HCEC 1CT (cell line): ENCODE data around the gene USP9Y.
A peak's percentile ranks its signal among the peaks of the same experiment; 100 is the strongest.
"Not testable (repeated sequence)": the region's sequence is repeated elsewhere in the genome, so short reads cannot be mapped to it uniquely, and the experiment has no call there.

Source experiments
- DNase-seq: peaks from one replicate; pipeline ENCODE4 v3.0.0-alpha.2; 2017

The USP9Y gene, protein sequence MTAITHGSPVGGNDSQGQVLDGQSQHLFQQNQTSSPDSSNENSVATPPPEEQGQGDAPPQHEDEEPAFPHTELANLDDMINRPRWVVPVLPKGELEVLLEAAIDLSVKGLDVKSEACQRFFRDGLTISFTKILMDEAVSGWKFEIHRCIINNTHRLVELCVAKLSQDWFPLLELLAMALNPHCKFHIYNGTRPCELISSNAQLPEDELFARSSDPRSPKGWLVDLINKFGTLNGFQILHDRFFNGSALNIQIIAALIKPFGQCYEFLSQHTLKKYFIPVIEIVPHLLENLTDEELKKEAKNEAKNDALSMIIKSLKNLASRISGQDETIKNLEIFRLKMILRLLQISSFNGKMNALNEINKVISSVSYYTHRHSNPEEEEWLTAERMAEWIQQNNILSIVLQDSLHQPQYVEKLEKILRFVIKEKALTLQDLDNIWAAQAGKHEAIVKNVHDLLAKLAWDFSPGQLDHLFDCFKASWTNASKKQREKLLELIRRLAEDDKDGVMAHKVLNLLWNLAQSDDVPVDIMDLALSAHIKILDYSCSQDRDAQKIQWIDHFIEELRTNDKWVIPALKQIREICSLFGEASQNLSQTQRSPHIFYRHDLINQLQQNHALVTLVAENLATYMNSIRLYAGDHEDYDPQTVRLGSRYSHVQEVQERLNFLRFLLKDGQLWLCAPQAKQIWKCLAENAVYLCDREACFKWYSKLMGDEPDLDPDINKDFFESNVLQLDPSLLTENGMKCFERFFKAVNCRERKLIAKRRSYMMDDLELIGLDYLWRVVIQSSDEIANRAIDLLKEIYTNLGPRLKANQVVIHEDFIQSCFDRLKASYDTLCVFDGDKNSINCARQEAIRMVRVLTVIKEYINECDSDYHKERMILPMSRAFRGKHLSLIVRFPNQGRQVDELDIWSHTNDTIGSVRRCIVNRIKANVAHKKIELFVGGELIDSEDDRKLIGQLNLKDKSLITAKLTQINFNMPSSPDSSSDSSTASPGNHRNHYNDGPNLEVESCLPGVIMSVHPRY (N-terminal part only)

DNA sequence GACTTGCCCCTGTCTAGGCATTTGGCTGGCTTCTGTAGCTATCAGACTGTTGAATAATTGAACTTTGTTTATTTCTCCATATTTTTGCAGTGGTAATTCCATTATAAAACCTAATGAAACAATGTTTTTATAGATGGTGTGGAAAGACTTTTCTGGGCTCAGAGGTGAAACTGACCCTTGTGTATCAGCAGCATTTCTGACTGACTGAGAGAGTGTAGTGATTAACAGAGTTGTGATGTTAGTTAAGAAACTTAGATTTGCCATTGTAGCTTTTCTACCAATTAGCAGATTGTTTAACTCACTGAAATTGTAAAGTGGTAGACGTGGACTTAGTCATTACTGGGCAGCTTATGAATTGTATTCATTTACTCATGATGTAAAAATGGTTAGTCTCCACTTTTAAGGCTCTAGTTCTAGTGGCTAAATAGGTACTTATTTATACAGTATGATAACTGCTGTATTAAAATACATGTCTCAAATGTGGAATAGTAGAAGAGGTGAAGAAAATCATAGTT is at the start of gene USP9Y:
Gene USP9Y (plus strand): TSS at position 51 of the 515 bp plus-strand sequence. CDS start 8,217 bp downstream, outside the sequence.
- DNase-seq = peak; percentile 59

DNA sequence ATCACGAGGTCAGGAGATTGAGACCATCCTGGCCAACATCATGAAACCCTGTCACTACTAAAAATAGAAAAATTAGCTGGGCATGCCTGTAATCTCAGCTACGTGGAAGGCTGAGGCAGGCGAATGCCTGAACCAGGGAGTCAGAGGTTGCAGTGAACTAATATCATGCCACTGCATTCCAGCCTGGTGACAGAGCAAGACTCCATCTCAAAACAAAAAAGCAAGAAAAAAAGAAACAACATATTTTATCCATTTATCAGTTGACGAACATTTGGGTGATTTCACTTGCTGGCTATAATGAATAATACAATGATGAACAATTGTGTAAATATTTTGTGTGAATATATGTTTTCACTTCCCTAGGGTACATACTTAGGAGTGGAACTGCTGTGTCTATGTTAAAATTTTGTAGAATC is 49.4 kb upstream of the USP9Y start:
- DNase-seq = peak; percentile 90

DNA sequence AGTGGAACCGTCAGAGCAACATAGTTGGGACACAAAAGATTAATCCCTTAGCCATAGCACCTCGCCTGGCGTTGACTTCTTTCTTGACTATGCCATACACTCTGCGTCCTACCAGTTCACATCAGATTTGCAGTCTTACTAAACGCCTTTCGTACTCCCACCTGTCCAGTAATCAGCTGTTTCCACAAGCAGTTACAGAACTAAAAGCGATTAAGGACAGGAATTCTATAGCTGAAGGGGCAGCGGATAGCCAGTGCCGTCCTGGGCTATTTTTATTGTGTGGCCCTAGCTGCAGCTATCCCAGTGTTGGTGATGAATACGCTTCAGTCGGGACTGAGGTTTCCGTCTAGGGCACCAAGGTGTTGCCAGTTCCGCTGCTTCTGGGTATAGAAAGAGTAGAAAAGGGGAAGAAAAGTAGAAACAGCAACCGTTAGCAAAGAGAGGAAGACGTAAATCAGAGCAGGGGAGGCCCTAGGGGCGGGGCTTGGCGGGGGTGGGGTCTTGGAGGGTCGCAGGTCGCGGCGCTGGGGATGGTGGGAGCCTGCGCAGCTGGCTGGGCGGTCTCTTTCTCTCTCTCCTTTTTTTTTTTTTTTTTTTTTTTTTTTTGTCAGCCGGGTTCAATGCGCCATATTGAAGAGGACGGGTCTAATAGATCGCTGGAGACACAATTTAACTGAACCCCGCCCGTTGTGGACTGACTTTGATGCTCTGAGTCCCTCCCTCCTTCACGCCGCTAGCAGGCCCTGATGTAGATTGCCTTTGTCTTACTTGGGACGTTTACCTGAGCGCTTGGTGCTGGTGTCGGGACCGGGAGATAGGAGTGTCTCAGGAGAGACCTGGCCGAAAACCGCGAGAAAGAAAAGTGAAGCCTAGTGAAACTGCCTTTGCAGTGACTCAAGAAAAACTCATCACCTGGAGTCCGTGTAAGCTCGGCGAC is 39.0 kb upstream of the USP9Y start:
- peak; percentile 70 for DNase-seq

DNA sequence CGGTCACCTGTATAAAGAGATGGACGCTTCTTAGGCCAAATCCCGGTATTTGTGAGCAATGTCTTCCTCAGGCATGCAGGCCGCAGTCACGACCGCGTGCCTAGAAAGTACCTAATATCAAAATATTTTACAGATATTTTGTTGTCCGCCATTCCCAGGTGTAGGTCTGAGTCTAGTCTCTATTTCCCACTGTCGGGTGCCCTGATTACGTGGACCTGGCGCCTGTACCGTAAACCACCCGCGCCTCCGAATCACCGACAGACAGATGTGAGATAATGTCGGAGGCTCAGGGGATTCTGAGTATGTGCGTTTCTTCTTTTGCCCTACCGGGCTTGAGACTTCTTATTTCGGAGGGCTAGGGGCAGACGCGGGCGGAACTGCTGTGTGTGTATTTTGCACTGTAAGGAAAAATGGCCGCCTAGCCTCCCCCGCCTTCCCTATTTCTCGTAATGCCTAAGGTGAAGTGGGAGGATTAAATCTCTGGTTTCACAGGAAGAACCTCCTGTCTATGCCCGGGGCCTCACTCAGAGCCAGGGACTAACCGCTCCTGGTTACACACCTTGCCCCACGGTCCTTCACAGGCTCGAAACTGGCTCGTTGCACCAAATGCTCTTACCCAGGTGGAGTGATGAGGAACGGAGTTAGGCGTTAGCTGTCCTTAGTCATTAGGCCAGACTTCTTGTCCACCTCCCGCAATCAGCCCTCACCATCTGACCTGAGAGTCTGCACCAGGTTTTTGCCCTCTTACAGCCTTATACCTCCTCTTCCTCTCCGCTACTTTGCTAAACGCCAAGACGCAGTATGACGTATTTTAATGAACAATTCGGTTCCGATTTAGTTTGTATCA is 38.1 kb upstream of the USP9Y start:
- DNase-seq = peak; percentile 30

GRCh38 chrY:12663845-12664244 is 37.2 kb upstream of the USP9Y start:
- DNase-seq = not testable (repeated sequence)

GRCh38 chrY:12678111-12678510 is 22.9 kb upstream of the USP9Y start:
- no peak for DNase-seq

- DNase-seq = peak; percentile 39
These were observed 19.5 kb upstream of the USP9Y start for GRCh38 chrY:12681535-12681934.

DNA sequence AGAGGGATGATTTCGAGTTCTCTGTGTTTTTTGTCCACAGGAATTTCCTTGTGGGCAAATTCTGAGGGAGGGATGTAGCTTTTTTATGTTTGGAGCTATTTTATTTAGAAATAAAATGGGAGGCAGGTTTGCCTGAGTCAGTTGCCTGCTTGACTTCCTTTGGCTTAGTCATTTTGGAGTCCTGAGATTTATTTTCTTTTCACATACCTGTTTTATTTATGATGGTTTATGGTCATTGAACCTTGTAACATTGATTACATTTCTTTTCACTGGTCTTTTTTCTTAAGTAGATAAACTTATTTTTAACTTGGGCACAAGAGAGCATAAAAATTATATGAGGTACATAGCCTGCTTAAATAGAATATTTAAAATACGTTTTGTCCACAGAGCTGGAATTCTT is 12.7 kb upstream of the USP9Y start:
- no peak for DNase-seq

DNA sequence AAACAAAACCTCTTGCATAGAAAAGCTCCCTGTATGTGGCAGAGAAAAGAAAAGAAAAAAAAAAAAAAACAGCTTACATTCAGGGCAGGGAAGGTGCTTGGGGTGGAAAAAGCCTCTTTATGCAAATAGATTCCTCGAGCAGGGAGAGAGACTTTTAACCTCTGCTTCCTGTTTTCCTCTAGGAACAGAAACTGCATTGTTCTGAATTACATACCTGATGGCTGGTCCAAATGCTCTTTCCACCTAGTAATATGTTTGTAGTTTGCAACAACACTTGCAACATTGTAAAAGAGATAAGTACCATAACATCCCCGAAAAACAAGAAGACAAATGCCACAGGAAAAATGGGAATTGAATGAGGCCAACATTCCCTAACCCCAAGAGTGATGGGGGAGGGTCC is 944 bp upstream of the USP9Y start:
- DNase-seq = no peak

GRCh38 chrY:12702174-12702573 is 1.1 kb downstream of the USP9Y start:
- peak; percentile 48 for DNase-seq

- DNase-seq = peak; percentile 30
These were observed 9.4 kb downstream of the USP9Y start for GRCh38 chrY:12710460-12710859.

GRCh38 chrY:12715376-12715775 is 14.3 kb downstream of the USP9Y start:
- DNase-seq = no peak

DNA sequence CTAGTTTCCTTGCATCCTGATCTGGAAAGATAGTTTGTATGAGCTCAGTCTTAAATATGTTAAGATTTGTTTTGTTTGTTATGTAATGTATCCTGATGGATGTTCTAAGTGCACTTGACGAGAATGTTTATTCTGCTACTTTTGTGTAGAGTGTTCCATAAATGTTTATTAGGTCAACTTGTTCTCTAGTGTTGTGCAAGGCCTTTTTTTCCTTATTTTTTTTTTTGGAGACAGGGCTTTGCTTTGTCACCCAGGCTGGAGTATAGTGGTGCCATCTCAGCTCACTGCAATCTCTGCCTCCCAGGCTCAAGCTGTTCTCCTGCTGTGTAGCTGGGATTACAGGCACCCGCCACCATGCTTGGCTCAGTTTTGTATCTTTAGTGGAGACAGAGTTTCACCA is 28.7 kb downstream of the USP9Y start:
- DNase-seq = no peak

- DNase-seq = peak; percentile 37
These were observed 32.6 kb downstream of the USP9Y start for GRCh38 chrY:12733625-12734024.

GRCh38 chrY:12734051-12734450 is 33.0 kb downstream of the USP9Y start:
- DNase-seq = peak; percentile 32

- no peak for DNase-seq
These were observed 40.4 kb downstream of the USP9Y start for GRCh38 chrY:12741414-12741813.

DNA sequence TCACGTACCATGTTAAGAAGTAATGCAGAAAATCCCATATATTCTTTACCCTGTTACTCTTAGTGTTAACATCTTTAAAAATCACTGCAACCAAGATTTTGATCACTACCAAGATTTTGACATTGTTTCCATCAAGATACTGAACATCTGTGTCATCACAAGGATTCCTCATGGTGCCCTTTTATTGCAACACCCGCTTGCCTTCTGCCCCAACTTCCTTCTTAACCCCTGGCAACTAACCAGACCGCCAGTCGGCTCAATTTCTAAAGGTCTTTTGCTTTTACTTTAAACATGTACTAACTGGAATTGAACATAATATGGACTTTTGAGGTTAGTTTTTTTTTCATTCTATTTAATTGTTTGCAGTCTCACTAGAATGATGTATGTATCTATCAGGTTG is 41.7 kb downstream of the USP9Y start:
- DNase-seq = no peak

DNA sequence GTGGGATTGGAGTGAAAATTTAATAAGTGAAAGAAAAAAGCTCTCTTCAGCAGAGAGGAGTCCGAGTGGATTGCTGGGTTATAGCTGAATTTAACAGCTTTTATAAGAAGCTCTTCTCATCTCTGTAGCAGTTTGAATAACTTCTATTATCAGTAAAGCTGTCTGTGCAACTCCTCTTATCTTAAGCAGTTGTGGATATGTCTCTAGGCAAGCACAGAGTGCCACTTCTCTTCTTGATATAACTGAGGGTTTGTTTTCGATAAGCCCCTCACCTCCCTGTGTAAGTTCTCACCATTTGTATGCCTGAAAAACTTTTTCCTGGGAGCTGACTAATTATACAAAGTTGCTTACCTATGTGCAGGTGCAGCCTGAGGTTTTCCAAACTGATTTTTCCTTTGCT is 43.1 kb downstream of the USP9Y start:
- DNase-seq = no peak

GRCh38 chrY:12749293-12749692 is 48.3 kb downstream of the USP9Y start:
- no peak for DNase-seq

- no peak for DNase-seq
These were observed 51.8 kb downstream of the USP9Y start for GRCh38 chrY:12752856-12753255.

- peak; percentile 27 for DNase-seq
These were observed 55.0 kb downstream of the USP9Y start for GRCh38 chrY:12756021-12756420.
